Stimulated activated CD4-positive, alpha-beta T cell treated with anti-CD3 and anti-CD28 coated beads, Interleukin-12 subunit alpha, Interleukin-12 subunit beta, amount 100 ng/mL, for 48 hours (primary cell): Measurements from ENCODE around the gene CCDC63.

Experiments
- DNase-seq, 3 donors: peaks; one replicate each; pipeline ENCODE4 v3.0.0-alpha.2; 2020; ENCODE audit warnings: low read depth in 2 of 3, low spot score in 1 of 3

Gene CCDC63

GRCh38 chr12:110920324-110920910 is 73.6 kb downstream of the CCDC63 start, which contains the start of gene MYL2:
Gene MYL2 (minus strand): TSS chr12:110920579. CDS start chr12:110920529, 50 bp downstream.
- DNase-seq: no peak

GRCh38 chr12:110921262-110921661 is 74.5 kb downstream of the CCDC63 start:
- no peak for DNase-seq

- no peak for DNase-seq
Measured at GRCh38 chr12:110922652-110923051, 75.9 kb downstream of the CCDC63 start.

GRCh38 chr12:110923192-110923591 is 76.4 kb downstream of the CCDC63 start:
- DNase-seq: no peak

GRCh38 chr12:110923692-110924334 is 77.0 kb downstream of the CCDC63 start:
- DNase-seq: no peak

- no peak for DNase-seq
Measured at GRCh38 chr12:110927546-110927945, 80.8 kb downstream of the CCDC63 start.

GRCh38 chr12:110928700-110929099 is 81.9 kb downstream of the CCDC63 start:
- DNase-seq: no peak

- no peak for DNase-seq
Measured at GRCh38 chr12:110929818-110930217, 83.0 kb downstream of the CCDC63 start.

- DNase-seq: no peak
Measured at GRCh38 chr12:110930348-110931314, 83.8 kb downstream of the CCDC63 start.

- DNase-seq: no peak
Measured at GRCh38 chr12:110931315-110931728, 84.5 kb downstream of the CCDC63 start.

- no peak for DNase-seq
Measured at GRCh38 chr12:110932046-110932445, 85.3 kb downstream of the CCDC63 start.

- no peak for DNase-seq
Measured at GRCh38 chr12:110933326-110933974, 86.7 kb downstream of the CCDC63 start.

- DNase-seq: no peak
Measured at GRCh38 chr12:110934093-110934852, 87.5 kb downstream of the CCDC63 start.

- DNase-seq: no peak
Measured at GRCh38 chr12:110935588-110935987, 88.8 kb downstream of the CCDC63 start.

GRCh38 chr12:110936367-110937103 is 89.7 kb downstream of the CCDC63 start:
- DNase-seq: no peak

- peak; percentile 25 to 52 (median 47) for DNase-seq
Measured at GRCh38 chr12:110937104-110937641, 90.4 kb downstream of the CCDC63 start.

- DNase-seq: no peak
Measured at GRCh38 chr12:110940296-110940695, 93.5 kb downstream of the CCDC63 start.

- no peak for DNase-seq
Measured at GRCh38 chr12:110940933-110941332, 94.1 kb downstream of the CCDC63 start.

- DNase-seq: no peak
Measured at GRCh38 chr12:110941391-110941790, 94.6 kb downstream of the CCDC63 start.

- DNase-seq: no peak
Measured at GRCh38 chr12:110943373-110943772, 96.6 kb downstream of the CCDC63 start.
